DND-41 (cell line): ENCODE data around the gene ZNF564.

ENCODE experiments used
- CTCF ChIP-seq: IDR thresholded peaks from 2 replicates; pipeline ENCODE4 v1.5.1; 2012; ENCODE audit warnings: borderline replicate concordance, low read length, moderate library complexity, mild to moderate bottlenecking; ENCODE audit not compliant: poor library complexity, severe bottlenecking; ENCODE audit errors: extremely low read depth
- EZH2 ChIP-seq: IDR thresholded peaks from 3 replicates; pipeline ENCODE4 v1.6.1; 2012; ENCODE audit warnings: borderline replicate concordance, low read depth, mild to moderate bottlenecking, moderate library complexity, low read length, inconsistent platforms; ENCODE audit not compliant: severe bottlenecking

DNA sequence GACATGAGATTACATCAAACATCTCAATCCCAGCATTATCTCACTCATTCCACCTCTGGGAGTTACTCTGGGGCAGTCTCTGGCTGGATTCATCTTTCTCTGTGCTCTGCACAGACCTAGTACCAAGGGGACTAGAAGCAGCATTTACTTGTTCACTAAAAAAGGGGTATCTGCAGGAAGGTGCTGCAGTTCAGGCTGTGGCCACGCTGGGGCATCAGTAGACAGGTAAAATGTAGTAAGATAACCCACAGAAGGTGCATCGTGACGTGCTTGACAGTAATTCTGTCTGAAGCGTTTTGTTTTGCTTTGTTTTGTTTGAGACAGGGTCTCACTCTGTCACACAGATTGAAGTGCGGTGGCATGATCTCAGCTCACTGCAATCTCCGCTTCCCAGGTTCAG, 29.3 kb downstream of the ZNF564 start:
- TF ChIP-seq CTCF (peak; percentile 52), EZH2 (no peak)
